Gastrocnemius medialis (tissue), 4 donors: Measurements from ENCODE around the gene BCAP31.

Source experiments
- CTCF ChIP-seq, 5 experiments: fragments of 450-650 bp in 3 of 5; fragments of 200-600 bp in 2 of 5; sonication (generic) in 2 of 5; IDR thresholded peaks in 4 of 5; conservative IDR thresholded peaks in 1 of 5; 1 replicate in 4 of 5; 2 replicates in 1 of 5; pipeline ENCODE4 v1.5.1; 2016 to 2019; ENCODE audit warnings: antibody characterized with exemption in 5 of 5, mild to moderate bottlenecking in 3 of 5, moderate library complexity in 3 of 5
- POLR2A ChIP-seq, 2 donors: fragments of 450-650 bp; IDR thresholded peaks; one replicate each; pipeline ENCODE4 v1.6.1; 2017; ENCODE audit warnings: antibody characterized with exemption in 2 of 2, mild to moderate bottlenecking in 2 of 2, moderate library complexity in 2 of 2

- TF ChIP-seq POLR2A (IDR thresholded peaks at IDR 0.05), result no peak
- TF ChIP-seq CTCF (IDR thresholded peaks at IDR 0.05 in 4 of 5, conservative IDR thresholded peaks at IDR 0.05 in 1 of 5), result no peak
Measured at GRCh38 chrX:153665726-153666306, 58.4 kb downstream of the BCAP31 start.
